Panc1 (cell line): ENCODE measurements around the gene FRMPD1.

Experiments used
- POLR2AphosphoS5 ChIP-seq: IDR thresholded peaks from 2 replicates; pipeline ENCODE4 v1.6.1; 2012; ENCODE audit warnings: mild to moderate bottlenecking, low read depth, low read length, moderate library complexity
- SIN3A ChIP-seq: IDR thresholded peaks from 2 replicates; pipeline ENCODE4 v1.6.1; 2012; ENCODE audit warnings: low read depth, mild to moderate bottlenecking, low read length, moderate library complexity, borderline replicate concordance; ENCODE audit not compliant: insufficient read depth
- TF ChIP-seq, protein P1 (sequence below): fragments of 450-650 bp; IDR thresholded peaks from 2 replicates; pipeline ENCODE4 v1.5.1; 2017; ENCODE audit warnings: mild to moderate bottlenecking
- TF ChIP-seq, protein P2 (sequence below), 2 experiments: IDR thresholded peaks; 2 replicates each; pipeline ENCODE4 v1.6.1; 2011 to 2012; ENCODE audit warnings: low read depth in 2 of 2, control low read depth in 1 of 2, low read length in 1 of 2, mild to moderate bottlenecking in 1 of 2, moderate library complexity in 1 of 2; ENCODE audit not compliant: insufficient read depth in 1 of 2

DNA sequence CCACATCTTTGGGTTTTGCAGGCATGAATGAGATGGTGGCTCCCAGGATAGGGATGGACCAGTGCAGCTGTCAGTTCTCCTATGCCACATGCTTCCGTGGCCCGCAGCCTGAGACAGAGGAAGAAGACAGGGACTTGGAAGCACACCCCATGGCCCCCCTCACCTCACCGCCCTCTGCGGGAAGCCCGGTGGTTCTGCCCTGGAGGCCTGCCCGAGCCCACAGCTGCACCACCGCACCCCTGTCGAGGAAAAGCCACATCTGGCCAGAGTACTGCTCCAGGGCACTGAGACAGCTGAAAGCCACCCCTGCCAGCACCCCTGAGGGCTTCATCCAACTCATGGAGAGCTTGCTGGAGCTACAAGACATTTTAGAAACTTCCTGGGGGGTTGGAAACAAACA, 95.2 kb downstream of the FRMPD1 start:
- TF ChIP-seq POLR2AphosphoS5 (no peak), SIN3A (no peak)
- TF ChIP-seq, protein P1, sequence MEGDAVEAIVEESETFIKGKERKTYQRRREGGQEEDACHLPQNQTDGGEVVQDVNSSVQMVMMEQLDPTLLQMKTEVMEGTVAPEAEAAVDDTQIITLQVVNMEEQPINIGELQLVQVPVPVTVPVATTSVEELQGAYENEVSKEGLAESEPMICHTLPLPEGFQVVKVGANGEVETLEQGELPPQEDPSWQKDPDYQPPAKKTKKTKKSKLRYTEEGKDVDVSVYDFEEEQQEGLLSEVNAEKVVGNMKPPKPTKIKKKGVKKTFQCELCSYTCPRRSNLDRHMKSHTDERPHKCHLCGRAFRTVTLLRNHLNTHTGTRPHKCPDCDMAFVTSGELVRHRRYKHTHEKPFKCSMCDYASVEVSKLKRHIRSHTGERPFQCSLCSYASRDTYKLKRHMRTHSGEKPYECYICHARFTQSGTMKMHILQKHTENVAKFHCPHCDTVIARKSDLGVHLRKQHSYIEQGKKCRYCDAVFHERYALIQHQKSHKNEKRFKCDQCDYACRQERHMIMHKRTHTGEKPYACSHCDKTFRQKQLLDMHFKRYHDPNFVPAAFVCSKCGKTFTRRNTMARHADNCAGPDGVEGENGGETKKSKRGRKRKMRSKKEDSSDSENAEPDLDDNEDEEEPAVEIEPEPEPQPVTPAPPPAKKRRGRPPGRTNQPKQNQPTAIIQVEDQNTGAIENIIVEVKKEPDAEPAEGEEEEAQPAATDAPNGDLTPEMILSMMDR, result no peak
- TF ChIP-seq, protein P2, sequence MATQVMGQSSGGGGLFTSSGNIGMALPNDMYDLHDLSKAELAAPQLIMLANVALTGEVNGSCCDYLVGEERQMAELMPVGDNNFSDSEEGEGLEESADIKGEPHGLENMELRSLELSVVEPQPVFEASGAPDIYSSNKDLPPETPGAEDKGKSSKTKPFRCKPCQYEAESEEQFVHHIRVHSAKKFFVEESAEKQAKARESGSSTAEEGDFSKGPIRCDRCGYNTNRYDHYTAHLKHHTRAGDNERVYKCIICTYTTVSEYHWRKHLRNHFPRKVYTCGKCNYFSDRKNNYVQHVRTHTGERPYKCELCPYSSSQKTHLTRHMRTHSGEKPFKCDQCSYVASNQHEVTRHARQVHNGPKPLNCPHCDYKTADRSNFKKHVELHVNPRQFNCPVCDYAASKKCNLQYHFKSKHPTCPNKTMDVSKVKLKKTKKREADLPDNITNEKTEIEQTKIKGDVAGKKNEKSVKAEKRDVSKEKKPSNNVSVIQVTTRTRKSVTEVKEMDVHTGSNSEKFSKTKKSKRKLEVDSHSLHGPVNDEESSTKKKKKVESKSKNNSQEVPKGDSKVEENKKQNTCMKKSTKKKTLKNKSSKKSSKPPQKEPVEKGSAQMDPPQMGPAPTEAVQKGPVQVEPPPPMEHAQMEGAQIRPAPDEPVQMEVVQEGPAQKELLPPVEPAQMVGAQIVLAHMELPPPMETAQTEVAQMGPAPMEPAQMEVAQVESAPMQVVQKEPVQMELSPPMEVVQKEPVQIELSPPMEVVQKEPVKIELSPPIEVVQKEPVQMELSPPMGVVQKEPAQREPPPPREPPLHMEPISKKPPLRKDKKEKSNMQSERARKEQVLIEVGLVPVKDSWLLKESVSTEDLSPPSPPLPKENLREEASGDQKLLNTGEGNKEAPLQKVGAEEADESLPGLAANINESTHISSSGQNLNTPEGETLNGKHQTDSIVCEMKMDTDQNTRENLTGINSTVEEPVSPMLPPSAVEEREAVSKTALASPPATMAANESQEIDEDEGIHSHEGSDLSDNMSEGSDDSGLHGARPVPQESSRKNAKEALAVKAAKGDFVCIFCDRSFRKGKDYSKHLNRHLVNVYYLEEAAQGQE (IDR thresholded peaks at IDR 0.05; ENCODE audit: insufficient read depth in 1 of 2, low read depth in 2 of 2, low read length in 1 of 2), result no peak
